RPMI7951 (cell line): ENCODE results near the gene NFATC2. TPM values are rescaled to one million over a fixed set of nuclear protein-coding genes. Genes with fewer than 3 reads are reported as not detected.
"Not testable (repeated sequence)": the region's sequence is repeated elsewhere in the genome, so short reads cannot be mapped to it uniquely, and the experiment has no call there.

Experiments
- DNase-seq: peaks from one replicate; pipeline ENCODE4 v3.0.0-alpha.2; 2012; ENCODE audit warnings: low read depth
- total RNA-seq: library from RNA; depleted of rRNA; stranded (reverse); fragments of >200 nt; shearing (Covaris generic); gene quantifications from 2 replicates; pipeline ENCODE4 v1.2.3, GENCODE V29; 2014

The NFATC2 gene
- total RNA-seq, 1 experiment from 2014 or later = 3.4 TPM

- not testable (repeated sequence) for DNase-seq
Observed at GRCh38 chr20:51540074-51540473, 2.4 kb downstream of the NFATC2 start.

- DNase-seq = no peak
Observed at GRCh38 chr20:51536116-51537069, 6.1 kb downstream of the NFATC2 start.

- no peak for DNase-seq
Observed at GRCh38 chr20:51535674-51536073, 6.8 kb downstream of the NFATC2 start.

- DNase-seq = no peak
Observed at GRCh38 chr20:51535075-51535386, 7.5 kb downstream of the NFATC2 start.

GRCh38 chr20:51533291-51534172 is 9.0 kb downstream of the NFATC2 start:
- DNase-seq = peak; percentile 80

GRCh38 chr20:51532577-51533191 is 9.8 kb downstream of the NFATC2 start:
- peak; percentile 53 for DNase-seq

GRCh38 chr20:51531712-51532456 is 10.6 kb downstream of the NFATC2 start:
- DNase-seq = no peak

- DNase-seq = peak; percentile 71
Observed at GRCh38 chr20:51531141-51531710, 11.3 kb downstream of the NFATC2 start.

GRCh38 chr20:51529758-51530157 is 12.8 kb downstream of the NFATC2 start:
- peak; percentile 59 for DNase-seq

GRCh38 chr20:51529081-51529681 is 13.3 kb downstream of the NFATC2 start:
- peak; percentile 73 for DNase-seq

- no peak for DNase-seq
Observed at GRCh38 chr20:51528263-51529027, 14.1 kb downstream of the NFATC2 start.

- no peak for DNase-seq
Observed at GRCh38 chr20:51526754-51527153, 15.8 kb downstream of the NFATC2 start.

GRCh38 chr20:51526106-51526470 is 16.4 kb downstream of the NFATC2 start:
- DNase-seq = no peak

- DNase-seq = no peak
Observed at GRCh38 chr20:51525241-51526105, 17.0 kb downstream of the NFATC2 start.

GRCh38 chr20:51523276-51524013 is 19.1 kb downstream of the NFATC2 start:
- DNase-seq = no peak

GRCh38 chr20:51522207-51522606 is 20.3 kb downstream of the NFATC2 start:
- no peak for DNase-seq

- no peak for DNase-seq
Observed at GRCh38 chr20:51517839-51518238, 24.7 kb downstream of the NFATC2 start.

GRCh38 chr20:51516855-51517254 is 25.7 kb downstream of the NFATC2 start:
- DNase-seq = no peak
